ENCODE measurements around the gene CCNK. TPM values are rescaled to one million over a fixed set of nuclear protein-coding genes. Genes with fewer than 3 reads are reported as not detected.
A peak's percentile ranks its signal among the peaks of the same experiment; 100 is the strongest.

CCNK gene
- total RNA-seq, 1 experiment from 2014 or later = 84.7 TPM

- TF ChIP-seq RELA (CRISPR knock-in tag; IDR thresholded peaks at IDR 0.05; ENCODE audit: borderline replicate concordance) (no peak), ZNF416 (CRISPR knock-in tag; IDR thresholded peaks at IDR 0.05) (no peak), RORB (CRISPR knock-in tag; IDR thresholded peaks at IDR 0.05) (no peak), ARID4B (CRISPR knock-in tag; IDR thresholded peaks at IDR 0.05; ENCODE audit: borderline replicate concordance) (no peak), OVOL2 (CRISPR knock-in tag; IDR thresholded peaks at IDR 0.05; ENCODE audit: borderline replicate concordance) (no peak)
- no peak for DNase-seq (ENCODE audit: low spot score)
- CTCF ChIA-PET = no interaction called here
- Mint-ChIP-seq H3K4me3 (no peak overlapping the region), H3K27ac (no peak overlapping the region), H3K9me3 (peaks cover 4% of the 10 kb centered on the region; the same call in 1 of the 2 replicates), H3K27me3 (ENCODE audit: low read depth) (no peaks in the 10 kb centered on the region), H3K36me3 (no peaks in the 10 kb centered on the region; the same call in 1 of the 2 replicates), H3K4me1 (peaks cover 44% of the 10 kb centered on the region)
- no peak for ATAC-seq
- POLR2A ChIA-PET = interaction anchor here (0.8 kb wide), 1 partner anchor 15 kb away, joined by 3 read pairs; no protein-coding TSS in a partner anchor
Observed at GRCh38 chr14:99560403-99560802, 79.2 kb downstream of the CCNK start.

- Mint-ChIP-seq H3K4me1 (peaks cover 51% of the 10 kb centered on the region), H3K4me3 (no peak overlapping the region), H3K27ac (peak overlapping the region; percentile 23; the same call in 1 of the 2 replicates), H3K27me3 (ENCODE audit: low read depth) (no peaks in the 10 kb centered on the region), H3K9me3 (peaks cover 4% of the 10 kb centered on the region; the same call in 1 of the 2 replicates), H3K36me3 (no peaks in the 10 kb centered on the region; the same call in 1 of the 2 replicates)
- CTCF ChIA-PET = interaction anchor here (1.9 to 3.9 kb wide), 2 partner anchors 33 to 67 kb away, joined by 4 to 14 read pairs; no protein-coding TSS in a partner anchor
- DNase-seq (ENCODE audit: low spot score) = no peak
- no peak for TF ChIP-seq ZNF232 (CRISPR knock-in tag; IDR thresholded peaks at IDR 0.05)
- TF ChIP-seq TEAD1 (CRISPR knock-in tag; IDR thresholded peaks at IDR 0.05) = no peak
- TF ChIP-seq ZNF396 (CRISPR knock-in tag; IDR thresholded peaks at IDR 0.05; ENCODE audit: borderline replicate concordance) = no peak
- no peak for TF ChIP-seq E2F1 (CRISPR knock-in tag; IDR thresholded peaks at IDR 0.05)
- ATAC-seq = no peak
- POLR2A ChIA-PET = no interaction called here
Observed at GRCh38 chr14:99560922-99561683, 79.9 kb downstream of the CCNK start.

- H3K9me3 Mint-ChIP-seq = peaks cover 4% of the 10 kb centered on the region; the same call in 1 of the 2 replicates
- POLR2A ChIA-PET = no interaction called here
- no peak overlapping the region for H3K4me3 Mint-ChIP-seq
- ATAC-seq = no peak
- H3K27ac Mint-ChIP-seq = no peak overlapping the region
- H3K4me1 Mint-ChIP-seq = peaks cover 50% of the 10 kb centered on the region
- no peak for DNase-seq (ENCODE audit: low spot score)
- no peaks in the 10 kb centered on the region; the same call in 1 of the 2 replicates for H3K36me3 Mint-ChIP-seq
- H3K27me3 Mint-ChIP-seq (ENCODE audit: low read depth) = no peaks in the 10 kb centered on the region
- CTCF ChIA-PET = interaction anchor here (1.7 to 3.9 kb wide), 4 partner anchors 13 to 67 kb away, joined by 4 to 14 read pairs (median 5); no protein-coding TSS in a partner anchor
- TF ChIP-seq ERG (CRISPR knock-in tag; IDR thresholded peaks at IDR 0.05) (no peak), GRHL2 (CRISPR knock-in tag; IDR thresholded peaks at IDR 0.05; ENCODE audit: insufficient replicate concordance, severe bottlenecking) (no peak), ZNF671 (CRISPR knock-in tag; IDR thresholded peaks at IDR 0.05) (no peak), KAT7 (CRISPR knock-in tag; IDR thresholded peaks at IDR 0.05; ENCODE audit: borderline replicate concordance) (no peak), NR3C1 (CRISPR knock-in tag; conservative IDR thresholded peaks at IDR 0.05; ENCODE audit: low read depth) (no peak), CTCF (IDR thresholded peaks at IDR 0.05) (no peak), E2F4 (CRISPR knock-in tag; IDR thresholded peaks at IDR 0.05; ENCODE audit: borderline replicate concordance, low read depth) (no peak), ZBTB21 (CRISPR knock-in tag; IDR thresholded peaks at IDR 0.05; ENCODE audit: borderline replicate concordance) (no peak), MAX (CRISPR knock-in tag; IDR thresholded peaks at IDR 0.05) (no peak), NFE2L1 (CRISPR knock-in tag; IDR thresholded peaks at IDR 0.05) (no peak), USF2 (CRISPR knock-in tag; IDR thresholded peaks at IDR 0.05) (no peak)
Observed at GRCh38 chr14:99561864-99562263, 80.7 kb downstream of the CCNK start.

Measured in WTC11 (cell line).